Measurements from ENCODE around the gene SNX9.

SNX9 gene

DNA sequence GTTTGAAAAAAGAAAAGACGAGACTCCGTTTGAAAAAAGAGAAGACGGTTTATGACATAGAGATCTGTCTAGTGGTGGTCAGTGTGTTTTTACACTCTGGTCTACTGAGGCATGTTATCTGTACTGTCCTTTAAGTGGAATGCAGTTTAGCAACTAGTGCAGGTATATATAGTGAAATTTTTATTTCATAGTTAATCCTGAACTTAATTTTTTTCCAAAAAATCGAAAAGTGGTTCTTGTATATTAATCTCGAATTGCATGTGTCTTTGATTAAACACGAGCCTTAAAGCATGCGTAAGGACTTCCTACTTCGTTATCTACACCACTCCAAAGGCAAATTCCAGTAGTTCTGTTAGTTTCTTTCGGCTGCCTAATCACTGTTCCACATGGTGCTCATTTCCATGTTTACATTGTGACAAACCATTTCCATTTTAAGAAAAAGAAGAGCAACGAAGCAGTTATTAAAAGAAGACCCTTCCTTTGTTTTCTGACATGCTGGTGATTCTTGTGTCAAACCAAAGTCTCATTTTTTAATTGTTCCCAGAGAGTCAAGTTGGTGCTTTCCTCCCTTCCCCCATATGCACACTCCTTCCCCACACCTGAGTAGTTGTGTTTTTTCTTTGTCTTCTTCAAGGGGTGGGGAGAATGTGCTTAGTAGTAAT lies 2.3 kb downstream of the SNX9 start:
- H3K36me3 ChIP-seq (ENCODE audit: control insufficient read depth in 1 of 2, insufficient read depth in 2 of 2, low read depth in 1 of 2, low read length in 2 of 2) = peaks cover 0 to 20% of the 10 kb centered on the region in 2 experiments
- H3K9me3 ChIP-seq (ENCODE audit: control insufficient read depth, low read length) = no peaks in the 10 kb centered on the region
- no peak overlapping the region for H2BK15ac ChIP-seq (ENCODE audit: low read depth, poor library complexity, severe bottlenecking)
- H3K23ac ChIP-seq (ENCODE audit: low read length in 2 of 2) = no peak overlapping the region
- H3K27me3 ChIP-seq (ENCODE audit: control insufficient read depth in 1 of 2, insufficient read depth in 1 of 2, low read length in 2 of 2) = no peaks in the 10 kb centered on the region
- H4K91ac ChIP-seq (ENCODE audit: low read length) = no peak overlapping the region
- H3K4ac ChIP-seq (ENCODE audit: low read depth in 1 of 2, low read length in 2 of 2) = no peak overlapping the region
- H2BK12ac ChIP-seq (ENCODE audit: low read length in 2 of 2) = no peak overlapping the region
- no peak overlapping the region for H2BK5ac ChIP-seq (ENCODE audit: low read depth, low read length, poor library complexity, severe bottlenecking)
- H3K4me1 ChIP-seq (ENCODE audit: control insufficient read depth, insufficient read depth, low read depth, low read length) = peaks cover 12% of the 10 kb centered on the region
- H3K14ac ChIP-seq (ENCODE audit: low read length in 2 of 2) = no peak overlapping the region
- H2AFZ ChIP-seq (ENCODE audit: low read depth, low read length) = no peak overlapping the region
- DNase-seq = peak; percentile 54
- H3K4me2 ChIP-seq (ENCODE audit: low read length, poor library complexity, severe bottlenecking) = peak overlapping the region; percentile 34
- peak overlapping the region; percentile 98 for H3K9ac ChIP-seq (ENCODE audit: low read length)
- peaks cover 1% of the 10 kb centered on the region for H3K79me1 ChIP-seq (replicated peaks; ENCODE audit: low read length, poor library complexity, severe bottlenecking)
- peak overlapping the region; percentile 35 for H2AK5ac ChIP-seq (ENCODE audit: low read length, severe bottlenecking)
- no peak overlapping the region for H4K8ac ChIP-seq (ENCODE audit: low read length)
- H3K27ac ChIP-seq (ENCODE audit: low read length, poor library complexity, severe bottlenecking) = no peak overlapping the region
- H2BK120ac ChIP-seq (ENCODE audit: low read depth, low read length) = no peak overlapping the region
- H3K4me3 ChIP-seq (ENCODE audit: insufficient read depth in 1 of 2, low read depth in 1 of 2, low read length in 2 of 2) = peak overlapping the region in 1 of 2 experiments; percentile 93
- 41% methylated on average over 9 of the region's 10 CpGs for WGBS
- peak overlapping the region in 1 of 2 experiments; percentile 8 for H3K18ac ChIP-seq (ENCODE audit: low read depth in 1 of 2, low read length in 2 of 2)

DNA sequence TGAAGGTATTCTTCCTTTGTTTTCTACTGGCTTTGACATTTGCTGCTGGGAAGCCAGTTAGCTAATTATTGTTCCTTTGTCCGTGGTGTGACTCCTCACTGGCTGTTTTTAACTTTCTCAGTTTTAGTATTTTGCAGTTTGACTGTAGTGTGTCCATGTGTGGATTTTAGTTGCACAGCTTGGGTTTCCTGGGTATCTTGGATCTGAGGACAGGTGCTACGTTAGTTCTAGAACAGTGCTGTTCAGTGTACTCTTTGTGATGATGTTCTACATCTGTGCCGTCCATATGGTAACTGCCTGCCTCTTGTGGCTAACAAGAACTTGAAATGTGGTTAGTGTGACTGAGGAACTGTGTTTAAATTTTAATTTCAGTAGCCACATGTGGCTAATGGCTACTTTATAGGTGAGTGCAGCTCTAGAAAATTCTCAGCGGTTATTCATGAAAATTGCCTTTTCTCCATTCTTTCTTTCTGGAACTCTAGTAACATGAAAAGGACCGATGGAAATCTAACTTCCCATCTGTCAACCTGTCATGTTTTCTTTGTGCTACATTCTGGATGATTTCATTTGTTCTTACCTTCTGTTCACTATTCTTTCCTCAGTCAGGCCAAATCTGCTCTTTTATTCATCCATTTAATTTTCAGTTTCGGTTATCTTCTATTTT lies 7.4 kb downstream of the SNX9 start:
- Histone ChIP-seq H3K9me3 (ENCODE audit: control insufficient read depth, low read length) (no peaks in the 10 kb centered on the region), H3K4me2 (ENCODE audit: low read length, poor library complexity, severe bottlenecking) (no peak overlapping the region), H3K14ac (ENCODE audit: low read length in 2 of 2) (no peak overlapping the region), H2AK5ac (ENCODE audit: low read length, severe bottlenecking) (peak overlapping the region; percentile 54), H3K4me3 (ENCODE audit: insufficient read depth in 1 of 2, low read depth in 1 of 2, low read length in 2 of 2) (peak overlapping the region in 1 of 2 experiments; percentile 54), H4K8ac (ENCODE audit: low read length) (no peak overlapping the region), H2AFZ (ENCODE audit: low read depth, low read length) (no peak overlapping the region), H2BK12ac (ENCODE audit: low read length in 2 of 2) (no peak overlapping the region), H3K27ac (ENCODE audit: low read length, poor library complexity, severe bottlenecking) (no peak overlapping the region), H3K23ac (ENCODE audit: low read length in 2 of 2) (no peak overlapping the region), H3K36me3 (ENCODE audit: control insufficient read depth in 1 of 2, insufficient read depth in 2 of 2, low read depth in 1 of 2, low read length in 2 of 2) (peaks cover 0 to 50% of the 10 kb centered on the region in 2 experiments), H3K4ac (ENCODE audit: low read depth in 1 of 2, low read length in 2 of 2) (peak overlapping the region in 1 of 2 experiments; percentile 11), H2BK120ac (ENCODE audit: low read depth, low read length) (no peak overlapping the region), H3K4me1 (ENCODE audit: control insufficient read depth, insufficient read depth, low read depth, low read length) (peaks cover 18% of the 10 kb centered on the region), H2BK15ac (ENCODE audit: low read depth, poor library complexity, severe bottlenecking) (no peak overlapping the region), H3K27me3 (ENCODE audit: control insufficient read depth in 1 of 2, insufficient read depth in 1 of 2, low read length in 2 of 2) (no peaks in the 10 kb centered on the region), H3K79me1 (replicated peaks; ENCODE audit: low read length, poor library complexity, severe bottlenecking) (no peaks in the 10 kb centered on the region), H3K18ac (ENCODE audit: low read depth in 1 of 2, low read length in 2 of 2) (peak overlapping the region in 1 of 2 experiments; percentile 21), H2BK5ac (ENCODE audit: low read depth, low read length, poor library complexity, severe bottlenecking) (no peak overlapping the region), H4K91ac (ENCODE audit: low read length) (no peak overlapping the region), H3K9ac (ENCODE audit: low read length) (peak overlapping the region; percentile 60)
- WGBS = 81% methylated on average over 5 of the region's 6 CpGs
- DNase-seq = no peak

DNA sequence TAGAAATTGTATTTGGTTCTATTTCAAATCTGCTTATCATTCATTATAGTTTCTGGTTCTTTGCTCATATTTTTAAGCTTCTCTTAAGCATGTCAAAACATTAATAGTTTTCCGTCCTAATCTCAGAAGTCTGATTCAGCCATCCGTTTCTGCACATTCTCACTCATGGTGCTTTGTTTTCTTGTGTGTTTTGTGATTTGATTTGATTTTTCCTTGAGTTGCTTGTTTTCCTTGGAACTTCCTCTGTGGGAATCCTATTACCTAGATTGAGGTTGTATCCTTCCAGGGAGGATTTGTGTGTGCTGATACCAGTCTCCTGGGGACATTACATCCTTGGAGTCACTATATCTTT lies 7.9 kb downstream of the SNX9 start:
- Histone ChIP-seq H3K14ac (ENCODE audit: low read length in 2 of 2) (no peak overlapping the region), H3K27me3 (ENCODE audit: control insufficient read depth in 1 of 2, insufficient read depth in 1 of 2, low read length in 2 of 2) (no peaks in the 10 kb centered on the region), H3K4me2 (ENCODE audit: low read length, poor library complexity, severe bottlenecking) (no peak overlapping the region), H3K79me1 (replicated peaks; ENCODE audit: low read length, poor library complexity, severe bottlenecking) (no peaks in the 10 kb centered on the region), H2BK120ac (ENCODE audit: low read depth, low read length) (no peak overlapping the region), H2AK5ac (ENCODE audit: low read length, severe bottlenecking) (peak overlapping the region; percentile 19), H3K4me3 (ENCODE audit: insufficient read depth in 1 of 2, low read depth in 1 of 2, low read length in 2 of 2) (peak overlapping the region in 1 of 2 experiments; percentile 54), H2BK15ac (ENCODE audit: low read depth, poor library complexity, severe bottlenecking) (no peak overlapping the region), H3K27ac (ENCODE audit: low read length, poor library complexity, severe bottlenecking) (peak overlapping the region; percentile 51), H3K4ac (ENCODE audit: low read depth in 1 of 2, low read length in 2 of 2) (no peak overlapping the region), H3K36me3 (ENCODE audit: control insufficient read depth in 1 of 2, insufficient read depth in 2 of 2, low read depth in 1 of 2, low read length in 2 of 2) (peaks cover 0 to 55% of the 10 kb centered on the region in 2 experiments), H3K9ac (ENCODE audit: low read length) (peak overlapping the region; percentile 78), H4K91ac (ENCODE audit: low read length) (no peak overlapping the region), H3K4me1 (ENCODE audit: control insufficient read depth, insufficient read depth, low read depth, low read length) (peaks cover 20% of the 10 kb centered on the region), H3K9me3 (ENCODE audit: control insufficient read depth, low read length) (no peaks in the 10 kb centered on the region), H3K18ac (ENCODE audit: low read depth in 1 of 2, low read length in 2 of 2) (no peak overlapping the region), H2BK5ac (ENCODE audit: low read depth, low read length, poor library complexity, severe bottlenecking) (no peak overlapping the region), H2BK12ac (ENCODE audit: low read length in 2 of 2) (no peak overlapping the region), H4K8ac (ENCODE audit: low read length) (no peak overlapping the region), H3K23ac (ENCODE audit: low read length in 2 of 2) (no peak overlapping the region), H2AFZ (ENCODE audit: low read depth, low read length) (no peak overlapping the region)
- no peak for DNase-seq
- 90% methylated on average over 2 of the region's 2 CpGs for WGBS

DNA sequence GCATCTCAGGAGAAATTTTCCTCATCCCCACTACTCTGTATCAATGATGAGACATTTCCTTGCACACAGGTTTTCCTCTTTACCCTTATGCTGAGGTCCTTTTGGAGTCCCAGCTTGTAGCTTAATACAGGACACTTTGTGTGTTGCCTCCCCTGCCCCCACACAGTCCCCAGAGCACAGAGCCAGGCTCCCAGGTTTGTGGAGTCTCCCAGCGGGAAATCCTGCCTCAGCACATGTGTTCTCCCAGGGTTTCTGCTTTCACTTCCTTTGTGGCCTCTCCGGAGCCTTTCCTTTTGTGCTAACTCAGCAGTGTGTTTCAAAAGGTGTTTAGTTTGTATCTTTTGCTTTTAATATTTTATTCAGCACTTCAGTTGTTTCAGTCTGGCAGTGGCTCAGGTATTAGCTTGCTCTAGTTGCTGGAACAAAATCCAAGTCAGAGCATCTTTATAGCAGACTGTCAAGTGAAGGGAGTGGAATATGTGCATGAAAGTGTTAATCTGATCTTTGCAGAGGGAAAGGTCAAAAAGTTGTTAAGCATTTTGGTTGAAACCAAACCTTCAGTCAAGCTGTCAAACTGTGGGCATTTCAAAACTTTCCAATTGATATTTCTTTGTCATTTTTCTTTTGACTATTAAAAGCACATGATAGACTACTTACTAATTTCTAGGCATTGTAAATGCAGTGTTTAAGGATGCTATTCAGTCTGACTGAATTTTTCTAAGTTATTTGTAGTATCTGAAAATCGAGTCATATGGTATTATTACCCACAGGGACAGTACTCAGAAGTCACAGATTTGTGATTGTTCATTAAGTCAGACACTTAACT lies 8.6 kb downstream of the SNX9 start:
- Histone ChIP-seq H3K9me3 (ENCODE audit: control insufficient read depth, low read length) (no peaks in the 10 kb centered on the region), H2BK5ac (ENCODE audit: low read depth, low read length, poor library complexity, severe bottlenecking) (no peak overlapping the region), H4K8ac (ENCODE audit: low read length) (no peak overlapping the region), H2AK5ac (ENCODE audit: low read length, severe bottlenecking) (no peak overlapping the region), H3K18ac (ENCODE audit: low read depth in 1 of 2, low read length in 2 of 2) (no peak overlapping the region), H3K4me2 (ENCODE audit: low read length, poor library complexity, severe bottlenecking) (no peak overlapping the region), H3K4me3 (ENCODE audit: insufficient read depth in 1 of 2, low read depth in 1 of 2, low read length in 2 of 2) (peak overlapping the region in 1 of 2 experiments; percentile 54), H3K27me3 (ENCODE audit: control insufficient read depth in 1 of 2, insufficient read depth in 1 of 2, low read length in 2 of 2) (no peaks in the 10 kb centered on the region), H3K14ac (ENCODE audit: low read length in 2 of 2) (no peak overlapping the region), H2BK12ac (ENCODE audit: low read length in 2 of 2) (no peak overlapping the region), H3K36me3 (ENCODE audit: control insufficient read depth in 1 of 2, insufficient read depth in 2 of 2, low read depth in 1 of 2, low read length in 2 of 2) (peaks cover 0 to 59% of the 10 kb centered on the region in 2 experiments), H3K79me1 (replicated peaks; ENCODE audit: low read length, poor library complexity, severe bottlenecking) (no peaks in the 10 kb centered on the region), H3K27ac (ENCODE audit: low read length, poor library complexity, severe bottlenecking) (peak overlapping the region; percentile 74), H3K4ac (ENCODE audit: low read depth in 1 of 2, low read length in 2 of 2) (no peak overlapping the region), H2BK120ac (ENCODE audit: low read depth, low read length) (no peak overlapping the region), H3K4me1 (ENCODE audit: control insufficient read depth, insufficient read depth, low read depth, low read length) (peaks cover 17% of the 10 kb centered on the region), H3K23ac (ENCODE audit: low read length in 2 of 2) (no peak overlapping the region), H4K91ac (ENCODE audit: low read length) (no peak overlapping the region), H2BK15ac (ENCODE audit: low read depth, poor library complexity, severe bottlenecking) (no peak overlapping the region), H2AFZ (ENCODE audit: low read depth, low read length) (no peak overlapping the region), H3K9ac (ENCODE audit: low read length) (peak overlapping the region; percentile 78)
- 25% methylated on average over 3 of the region's 3 CpGs for WGBS
- DNase-seq = no peak
